GM21825 (cell line): ENCODE measurements around the gene MYL11.
"Not testable (repeated sequence)": the region's sequence is repeated elsewhere in the genome, so short reads cannot be mapped to it uniquely, and the experiment has no call there.

Experiments used
- ATAC-seq: cut with Tn5 transposase; IDR thresholded peaks from one replicate; pipeline ENCODE4 v1.9.1; 2021; ENCODE audit warnings: mild to moderate bottlenecking, moderate library complexity; ENCODE audit not compliant: unreplicated experiment

Gene MYL11

GRCh38 chr16:30395155-30395991 is 20.8 kb downstream of the MYL11 start, which contains the start of gene ZNF48:
ZNF48 (plus strand) TSS chr16:30395420; CDS start chr16:30395795, 375 bp downstream.
- ATAC-seq, result peak; percentile 58

GRCh38 chr16:30395992-30396585 is 21.5 kb downstream of the MYL11 start:
- no peak for ATAC-seq

- ATAC-seq, result not testable (repeated sequence)
These were observed 22.0 kb downstream of the MYL11 start for GRCh38 chr16:30396627-30397026.

- no peak for ATAC-seq
These were observed 22.5 kb downstream of the MYL11 start for GRCh38 chr16:30397056-30397455.

- ATAC-seq, result no peak
These were observed 23.4 kb downstream of the MYL11 start for GRCh38 chr16:30397776-30398660.

GRCh38 chr16:30398661-30399434 is 24.2 kb downstream of the MYL11 start:
- no peak for ATAC-seq

GRCh38 chr16:30399435-30400186 is 25.0 kb downstream of the MYL11 start:
- ATAC-seq, result no peak

- no peak for ATAC-seq
These were observed 27.3 kb downstream of the MYL11 start for GRCh38 chr16:30401768-30402425.

- ATAC-seq, result no peak
These were observed 32.1 kb downstream of the MYL11 start for GRCh38 chr16:30406795-30407101.

- peak; percentile 71 for ATAC-seq
These were observed 32.7 kb downstream of the MYL11 start, which contains the start of gene ZNF771 for GRCh38 chr16:30407102-30407803. ZNF771 (plus strand) TSS chr16:30407606; CDS start chr16:30408054, 448 bp downstream.

- no peak for ATAC-seq
These were observed 33.4 kb downstream of the MYL11 start for GRCh38 chr16:30407804-30408534.

- ATAC-seq, result peak; percentile 48
These were observed 34.8 kb downstream of the MYL11 start for GRCh38 chr16:30409125-30410060.

GRCh38 chr16:30413112-30413806 is 38.7 kb downstream of the MYL11 start:
- no peak for ATAC-seq

- ATAC-seq, result no peak
These were observed 39.6 kb downstream of the MYL11 start for GRCh38 chr16:30414159-30414558.

- ATAC-seq, result no peak
These were observed 41.5 kb downstream of the MYL11 start for GRCh38 chr16:30416047-30416603.
